Smooth muscle cell (in vitro differentiated cells): ENCODE results near the gene ARID2. TPM values are rescaled to one million over a fixed set of nuclear protein-coding genes. Genes with fewer than 3 reads are reported as not detected.

Source experiments
- DNase-seq: peaks from one replicate; lab custom pipeline; 2025; ENCODE audit not compliant: unreplicated experiment; lab: John Stamatoyannopoulos, UW
- H2AFZ ChIP-seq: fragments of 200-600 bp; sonication (generic); 2 replicates; pipeline ENCODE4 v1.6.0; 2016; ENCODE audit warnings: antibody characterized with exemption, low read depth, mild to moderate bottlenecking
- H3F3A ChIP-seq: fragments of 200-600 bp; sonication (generic); 2 replicates; pipeline ENCODE4 v1.6.0; 2017; ENCODE audit warnings: antibody characterized with exemption, low read depth
- H3K27ac ChIP-seq: fragments of 200-600 bp; sonication (generic); 2 replicates; pipeline ENCODE4 v1.5.1; 2016; ENCODE audit warnings: low read depth, mild to moderate bottlenecking
- H3K27me3 ChIP-seq: fragments of 200-600 bp; sonication (generic); 2 replicates; pipeline ENCODE4 v1.6.1; 2016; ENCODE audit warnings: low read depth, mild to moderate bottlenecking
- H3K36me3 ChIP-seq: fragments of 200-600 bp; sonication (generic); 2 replicates; pipeline ENCODE4 v1.5.1; 2016; ENCODE audit warnings: low read depth
- H3K4me1 ChIP-seq: fragments of 200-600 bp; sonication (generic); 2 replicates; pipeline ENCODE4 v1.5.1; 2016; ENCODE audit warnings: low read depth
- H3K4me2 ChIP-seq: fragments of 200-600 bp; sonication (generic); 2 replicates; pipeline ENCODE4 v1.6.0; 2016; ENCODE audit warnings: mild to moderate bottlenecking
- H3K4me3 ChIP-seq: fragments of 200-600 bp; sonication (generic); 2 replicates; pipeline ENCODE4 v1.5.1; 2016; ENCODE audit warnings: mild to moderate bottlenecking
- H3K79me2 ChIP-seq: fragments of 200-600 bp; sonication (generic); 2 replicates; pipeline ENCODE4 v1.6.0; 2016; ENCODE audit warnings: low read depth, mild to moderate bottlenecking
- H3K9ac ChIP-seq: fragments of 200-600 bp; sonication (generic); 2 replicates; pipeline ENCODE4 v1.6.0; 2016; ENCODE audit warnings: low read depth
- H3K9me3 ChIP-seq: fragments of 200-600 bp; sonication (generic); replicated peaks from 2 replicates; pipeline ENCODE4 v1.5.1; 2016; ENCODE audit warnings: low read depth
- H4K20me1 ChIP-seq: fragments of 200-600 bp; sonication (generic); 2 replicates; pipeline ENCODE4 v1.6.0; 2016; ENCODE audit warnings: low read depth
- CTCF ChIP-seq: fragments of 200-600 bp; sonication (generic); IDR thresholded peaks from 2 replicates; pipeline ENCODE4 v1.5.1; 2017; ENCODE audit warnings: borderline replicate concordance, mild to moderate bottlenecking, antibody characterized with exemption; ENCODE audit not compliant: insufficient read depth, poor library complexity, severe bottlenecking
- WGBS: methylation state at CpG from one replicate; pipeline ENCODE4 v1.1.7; 2016; ENCODE audit warnings: low lambda C conversion rate; 5-methylcytosine and 5-hydroxymethylcytosine counted together
- polyA plus RNA-seq: library from polyadenylated mRNA; unstranded; fragments of >200 nt; fragmentation: Nextera tagmentation; extraction: Ambion mirVana; gene quantifications from 2 replicates; pipeline ENCODE4 v1.2.1, GENCODE V29; 2016
- total RNA-seq: library from RNA; depleted of rRNA; stranded (reverse); fragments of >200 nt; gene quantifications from 2 replicates; pipeline ENCODE4 v1.2.3, GENCODE V29; 2014

ARID2 gene
- total and polyA plus RNA-seq, 2 experiments from 2014 or later, result 9.9 to 36.2 TPM

DNA sequence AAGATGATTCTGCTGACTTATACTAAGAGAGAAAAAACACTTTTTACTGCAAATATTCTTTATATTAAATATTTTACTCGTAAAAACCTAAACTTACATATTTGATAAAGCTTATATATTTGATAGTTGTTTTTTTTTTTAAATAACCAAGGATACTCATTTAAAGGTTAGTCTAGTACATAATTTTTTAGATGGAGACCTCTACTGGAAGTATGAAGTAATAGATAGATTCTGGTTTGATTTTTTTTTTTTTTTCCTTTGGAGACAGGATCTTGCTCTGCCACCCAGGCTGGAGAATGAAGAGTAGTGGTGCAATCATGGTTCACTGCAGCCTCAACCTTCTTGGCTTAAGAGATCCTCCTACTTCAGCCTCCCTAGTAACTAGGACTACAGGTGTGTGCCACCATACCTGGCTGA, 16.4 kb downstream of the ARID2 start:
- Histone ChIP-seq H3K4me3 (no peak overlapping the region), H3K36me3 (no peaks in the 10 kb centered on the region), H3F3A (peaks cover 3% of the 10 kb centered on the region), H3K9me3 (no peaks in the 10 kb centered on the region), H2AFZ (no peak overlapping the region), H3K4me1 (no peaks in the 10 kb centered on the region), H3K27ac (no peak overlapping the region), H3K79me2 (peaks cover 96% of the 10 kb centered on the region), H4K20me1 (peaks cover 77% of the 10 kb centered on the region), H3K4me2 (no peak overlapping the region), H3K27me3 (no peaks in the 10 kb centered on the region), H3K9ac (no peak overlapping the region)
- TF ChIP-seq CTCF, result peak; percentile 19
- 98% methylated on average over 1 of the region's 1 CpG for WGBS
- DNase-seq, result no peak

DNA sequence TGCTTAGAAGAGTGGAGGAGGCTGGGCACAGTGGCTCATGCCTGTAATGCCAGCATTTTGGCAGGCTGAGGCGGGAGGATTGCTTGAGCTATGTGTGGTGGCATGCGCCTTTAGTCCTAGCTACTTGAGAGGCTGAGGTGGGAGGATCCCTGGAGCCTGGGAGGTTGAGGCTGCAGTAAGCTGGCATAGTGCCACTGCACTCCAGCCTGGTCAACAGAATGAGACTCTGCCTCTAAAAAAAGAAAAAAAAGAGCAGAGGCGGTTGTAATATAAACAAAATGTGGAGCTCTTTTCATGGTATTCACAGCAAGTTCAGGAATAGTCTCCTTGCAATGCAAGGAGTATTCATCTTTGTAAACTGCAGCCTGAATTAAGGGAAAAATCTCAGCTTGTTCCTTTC, 27.2 kb downstream of the ARID2 start:
- Histone ChIP-seq H3K9me3 (no peaks in the 10 kb centered on the region), H3K4me3 (no peak overlapping the region), H3K27ac (no peak overlapping the region), H3K79me2 (peaks cover 86% of the 10 kb centered on the region), H3F3A (peaks cover 4% of the 10 kb centered on the region), H3K4me1 (no peaks in the 10 kb centered on the region), H3K36me3 (no peaks in the 10 kb centered on the region), H3K4me2 (no peak overlapping the region), H3K9ac (no peak overlapping the region), H2AFZ (no peak overlapping the region), H3K27me3 (no peaks in the 10 kb centered on the region), H4K20me1 (peaks cover 93% of the 10 kb centered on the region)
- WGBS, result 76% methylated on average over 3 of the region's 3 CpGs
- no peak for TF ChIP-seq CTCF
- no peak for DNase-seq

DNA sequence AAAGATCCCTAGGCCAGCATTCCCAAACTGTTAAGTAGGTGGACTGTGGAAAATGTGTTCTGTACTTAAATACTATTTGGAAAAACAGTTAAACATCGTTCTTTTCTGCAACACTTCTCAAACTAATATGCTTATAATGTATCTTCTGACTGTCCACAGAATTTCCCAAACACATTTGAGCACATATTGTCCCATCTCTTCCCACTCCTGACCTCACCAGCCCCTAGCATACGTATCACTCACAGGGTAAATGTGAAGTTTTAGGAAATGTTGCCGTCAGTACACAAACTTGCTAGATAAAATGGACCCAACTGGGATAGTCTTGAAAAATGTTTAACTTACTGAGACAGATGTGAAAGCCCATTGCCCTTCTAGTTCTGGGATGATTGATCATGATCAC, 27.7 kb downstream of the ARID2 start:
- Histone ChIP-seq H3K9me3 (no peaks in the 10 kb centered on the region), H3K36me3 (no peaks in the 10 kb centered on the region), H3F3A (peaks cover 4% of the 10 kb centered on the region), H2AFZ (no peak overlapping the region), H3K4me2 (no peak overlapping the region), H3K27me3 (no peaks in the 10 kb centered on the region), H3K4me1 (no peaks in the 10 kb centered on the region), H3K27ac (no peak overlapping the region), H3K79me2 (peaks cover 86% of the 10 kb centered on the region), H4K20me1 (peaks cover 93% of the 10 kb centered on the region), H3K9ac (no peak overlapping the region), H3K4me3 (no peak overlapping the region)
- no peak for DNase-seq
- no peak for TF ChIP-seq CTCF
- WGBS, result 74% methylated on average over 3 of the region's 3 CpGs

DNA sequence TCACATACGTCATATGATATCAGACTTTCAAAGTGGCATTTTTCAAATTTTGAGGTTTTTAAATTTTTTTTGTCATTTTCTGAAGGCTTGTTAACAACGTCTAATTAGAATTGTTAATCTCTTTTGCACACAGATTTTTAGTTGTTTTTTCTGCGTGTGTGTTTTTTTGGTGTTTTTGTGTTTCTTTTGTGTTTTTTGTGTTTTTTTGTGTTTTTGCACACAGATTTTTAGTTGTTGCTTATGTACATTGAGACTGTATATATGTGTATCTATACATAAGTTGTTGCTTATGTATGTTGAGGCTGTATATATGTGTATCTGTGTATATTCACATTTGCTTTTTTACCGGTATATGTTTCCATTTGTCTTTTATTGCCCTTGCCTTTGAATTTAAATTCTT, 30.8 kb downstream of the ARID2 start:
- no peak for DNase-seq
- Histone ChIP-seq H2AFZ (no peak overlapping the region), H3K79me2 (peaks cover 91% of the 10 kb centered on the region), H4K20me1 (peaks cover 95% of the 10 kb centered on the region), H3K36me3 (no peaks in the 10 kb centered on the region), H3K27ac (no peak overlapping the region), H3K4me3 (no peak overlapping the region), H3K27me3 (no peaks in the 10 kb centered on the region), H3F3A (peaks cover 4% of the 10 kb centered on the region), H3K4me1 (no peaks in the 10 kb centered on the region), H3K9me3 (no peaks in the 10 kb centered on the region), H3K9ac (no peak overlapping the region), H3K4me2 (no peak overlapping the region)
- 94% methylated on average over 4 of the region's 4 CpGs for WGBS
- TF ChIP-seq CTCF, result no peak
